Measurements from ENCODE around the gene SYT5.
"Not testable (repeated sequence)": the region's sequence is repeated elsewhere in the genome, so short reads cannot be mapped to it uniquely, and the experiment has no call there.

Gene SYT5

DNA sequence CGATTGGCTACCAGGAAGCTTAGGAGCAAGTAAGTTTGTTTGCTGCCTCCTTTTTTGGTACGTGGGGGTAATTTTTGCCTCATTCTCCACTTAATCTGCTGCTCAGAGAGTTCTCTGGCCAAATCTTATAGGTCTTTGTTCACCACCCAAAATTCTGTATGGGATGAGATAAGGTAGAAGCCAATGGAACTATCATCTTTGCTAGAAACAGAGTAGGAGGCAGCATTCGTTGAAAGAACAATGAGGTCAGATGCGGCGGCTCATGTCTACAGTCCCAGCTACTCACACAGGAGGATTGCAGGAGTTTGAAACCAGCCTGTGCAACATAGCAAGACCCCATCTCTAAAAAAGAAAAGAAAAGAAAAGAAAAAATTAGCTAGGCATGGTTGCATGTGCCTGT lies 8.6 kb downstream of the SYT5 start:
- no peak for DNase-seq (ENCODE audit: low spot score)

DNA sequence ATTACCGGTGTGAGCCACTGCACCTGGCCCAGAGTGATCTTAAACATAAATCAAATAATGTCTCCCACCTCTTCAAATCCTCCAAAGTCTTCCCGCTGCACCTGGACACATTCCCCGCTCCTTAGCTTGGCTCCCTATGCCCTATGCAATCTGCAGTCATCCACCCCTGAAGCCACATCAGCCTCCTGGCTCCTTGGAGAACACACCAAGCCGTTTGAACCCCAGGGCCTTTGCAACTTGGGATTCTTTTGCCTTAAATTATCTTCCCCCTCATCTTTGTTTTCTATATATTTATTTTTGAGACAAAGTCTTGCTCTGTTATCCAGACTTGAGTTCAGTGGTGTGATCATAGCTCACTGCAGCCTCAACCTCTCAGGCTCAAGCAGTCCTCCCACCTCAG lies 11.0 kb downstream of the SYT5 start:
- no peak for DNase-seq (ENCODE audit: low spot score)

DNA sequence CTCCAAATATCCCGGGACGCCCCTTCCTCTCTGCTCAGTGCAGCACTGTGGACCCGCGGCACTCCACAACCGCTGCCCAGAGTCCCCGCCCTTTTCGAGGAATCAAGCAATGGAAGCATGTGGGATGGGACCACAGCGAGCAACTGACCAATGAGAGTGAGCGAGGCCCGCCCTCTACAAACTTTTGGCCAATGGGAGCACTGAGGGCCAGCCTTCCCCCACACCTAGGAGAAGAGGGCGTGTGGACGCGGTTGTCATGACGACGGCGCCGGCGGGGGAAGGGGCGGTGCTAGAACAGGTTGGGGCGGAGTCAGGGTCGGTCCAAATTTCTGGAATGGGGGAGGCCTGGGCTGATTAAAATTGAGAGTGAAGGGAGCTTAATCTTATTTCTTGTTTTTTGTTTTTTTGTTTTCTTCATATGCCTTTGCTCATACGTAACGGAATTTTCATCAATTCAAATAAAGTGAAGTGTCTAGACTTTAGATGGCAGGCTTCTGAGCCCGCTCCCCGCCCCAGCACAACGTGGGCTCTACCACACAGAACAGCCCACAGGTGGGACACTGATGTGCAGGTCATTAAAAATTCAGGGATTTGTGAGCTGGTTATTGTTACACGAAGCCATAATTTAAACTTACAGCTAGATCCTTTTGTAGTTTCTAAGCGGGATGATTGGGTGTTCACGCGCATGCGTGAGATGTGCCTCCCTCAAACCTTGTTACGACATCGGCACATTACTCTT lies 13.4 kb downstream of the SYT5 start, which contains the start of gene DNAAF3:
Gene DNAAF3, minus strand, starts transcription at position 84 of the 739 bp plus-strand sequence. CDS start 200 bp downstream, outside the sequence.
- peak; percentile 95 for DNase-seq (ENCODE audit: low spot score)

DNA sequence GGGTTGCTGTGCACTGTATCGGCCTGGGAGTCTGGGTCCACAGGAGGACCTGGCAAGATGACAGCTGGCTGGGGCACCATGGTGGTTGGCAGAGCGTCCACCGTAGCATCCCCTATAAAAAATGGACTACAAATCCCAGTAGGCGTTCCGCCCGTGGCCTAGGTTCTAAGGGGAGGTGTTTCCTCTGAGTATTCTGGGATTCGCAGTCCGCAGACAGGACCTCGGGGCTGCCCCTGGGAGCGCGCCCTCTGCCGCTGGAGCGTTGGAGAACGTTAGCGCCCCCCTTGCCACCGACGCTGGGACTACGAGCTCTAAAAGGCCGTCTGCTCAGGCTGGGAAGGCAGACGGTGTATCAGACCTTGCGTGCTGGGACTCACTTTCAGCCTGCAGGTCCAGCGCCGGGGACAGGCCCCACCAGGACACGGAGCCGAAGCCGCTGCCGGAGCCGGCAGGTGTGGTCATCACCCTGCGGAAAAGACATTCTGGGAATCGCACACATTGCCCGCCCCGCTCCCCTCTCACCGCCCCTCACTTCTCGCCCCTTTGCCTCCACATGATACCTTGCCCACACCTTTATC lies 14.0 kb downstream of the SYT5 start:
- peak; percentile 55 for DNase-seq (ENCODE audit: low spot score)

DNA sequence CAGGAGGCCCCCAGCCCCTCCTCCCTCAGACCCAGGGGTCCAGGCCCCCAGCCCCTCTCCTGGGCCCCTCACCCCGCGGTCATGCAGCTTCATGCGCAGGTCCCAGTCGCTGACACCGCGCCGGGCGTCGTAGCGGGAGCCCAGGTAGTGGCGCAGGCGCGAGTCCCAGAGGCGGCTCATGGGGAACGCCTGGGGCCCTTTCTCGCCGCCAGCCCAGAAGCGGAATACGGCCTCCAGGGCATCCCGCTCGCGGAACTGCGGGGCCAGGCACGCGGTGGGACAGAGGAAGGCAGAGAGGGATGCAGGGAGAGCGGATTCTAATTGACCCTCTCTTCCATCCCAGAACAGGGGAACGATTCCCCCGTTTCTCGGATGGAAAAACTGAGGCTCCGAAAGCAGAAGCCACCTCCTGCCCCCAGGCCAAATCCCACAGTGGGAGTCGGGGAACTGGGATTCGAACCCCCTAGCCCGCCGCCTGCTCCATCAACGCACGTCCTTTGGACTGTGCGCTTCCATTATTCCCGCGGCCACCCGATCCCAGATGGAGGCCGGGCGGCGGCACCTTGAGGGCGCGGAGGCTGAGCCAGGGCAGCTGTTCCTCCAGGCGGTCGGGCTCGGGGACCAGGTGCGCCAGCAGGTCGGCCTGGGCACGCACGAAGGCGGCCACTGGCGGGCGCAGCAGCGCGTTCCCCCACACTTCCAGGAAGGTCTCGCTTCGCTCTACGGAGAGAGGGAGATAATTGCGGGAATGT lies 18.3 kb downstream of the SYT5 start:
- DNase-seq (ENCODE audit: low spot score): no peak

DNA sequence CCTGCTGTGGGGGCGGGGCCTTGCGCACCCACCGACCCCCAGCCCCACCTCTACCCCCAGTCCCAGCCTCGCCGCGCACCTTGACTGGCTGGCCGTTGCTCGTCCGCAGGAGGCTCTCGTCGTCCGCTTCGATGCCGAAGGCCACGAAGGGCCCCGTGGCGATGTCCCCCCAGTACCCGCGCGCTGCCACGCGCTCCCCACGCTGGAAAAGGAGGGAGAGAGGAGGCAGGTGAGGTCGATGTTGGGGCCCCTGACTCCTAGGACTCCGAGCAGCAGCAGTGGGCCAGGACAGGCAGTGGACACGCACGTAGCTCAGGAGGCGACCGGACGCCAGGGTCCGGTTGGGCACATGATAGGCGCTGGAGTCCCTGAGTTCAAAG lies 19.1 kb downstream of the SYT5 start:
- no peak for DNase-seq (ENCODE audit: low spot score)

DNA sequence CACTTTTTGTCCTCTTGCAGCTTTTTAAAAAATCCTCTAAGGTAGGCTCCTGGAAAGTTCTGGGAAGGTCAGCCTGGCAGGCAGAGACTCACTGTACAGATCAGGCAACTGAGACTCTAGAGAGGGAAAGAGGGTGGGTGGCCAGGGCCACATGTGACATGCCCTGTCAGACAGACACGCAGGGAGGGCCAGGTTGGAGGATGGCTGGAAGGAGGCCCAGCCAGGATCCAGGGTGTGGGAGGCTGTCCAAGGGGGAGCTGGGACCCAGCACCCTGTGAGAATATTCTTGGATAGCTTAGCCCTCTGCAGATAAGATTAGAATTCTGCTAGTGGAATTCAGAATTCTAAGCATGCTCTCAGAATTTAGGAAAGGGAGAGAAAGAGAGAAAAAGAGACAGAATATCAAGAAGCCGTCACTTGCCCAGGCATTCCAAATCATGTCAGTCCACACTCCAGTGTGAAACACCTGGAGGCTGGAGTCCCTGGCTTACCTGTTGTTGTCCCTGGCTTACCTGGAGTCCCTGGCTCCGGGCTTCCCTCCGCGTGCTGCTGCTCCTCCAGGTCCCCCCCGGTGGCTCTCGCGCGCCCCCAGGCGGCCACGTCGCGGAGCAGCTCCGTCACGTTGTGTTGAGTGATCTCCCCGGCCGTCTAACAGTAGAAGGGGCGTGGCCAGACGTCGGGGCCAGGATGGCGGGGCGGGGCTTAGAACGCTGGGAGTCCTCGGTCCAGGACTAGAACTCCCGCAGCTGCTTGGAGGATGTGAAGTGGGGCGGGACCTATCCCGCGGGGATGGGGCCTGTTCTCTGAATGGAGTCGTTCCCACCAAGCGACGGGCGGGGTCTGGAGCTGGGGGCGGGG lies 19.7 kb downstream of the SYT5 start:
- DNase-seq (ENCODE audit: low spot score): peak; percentile 51

DNA sequence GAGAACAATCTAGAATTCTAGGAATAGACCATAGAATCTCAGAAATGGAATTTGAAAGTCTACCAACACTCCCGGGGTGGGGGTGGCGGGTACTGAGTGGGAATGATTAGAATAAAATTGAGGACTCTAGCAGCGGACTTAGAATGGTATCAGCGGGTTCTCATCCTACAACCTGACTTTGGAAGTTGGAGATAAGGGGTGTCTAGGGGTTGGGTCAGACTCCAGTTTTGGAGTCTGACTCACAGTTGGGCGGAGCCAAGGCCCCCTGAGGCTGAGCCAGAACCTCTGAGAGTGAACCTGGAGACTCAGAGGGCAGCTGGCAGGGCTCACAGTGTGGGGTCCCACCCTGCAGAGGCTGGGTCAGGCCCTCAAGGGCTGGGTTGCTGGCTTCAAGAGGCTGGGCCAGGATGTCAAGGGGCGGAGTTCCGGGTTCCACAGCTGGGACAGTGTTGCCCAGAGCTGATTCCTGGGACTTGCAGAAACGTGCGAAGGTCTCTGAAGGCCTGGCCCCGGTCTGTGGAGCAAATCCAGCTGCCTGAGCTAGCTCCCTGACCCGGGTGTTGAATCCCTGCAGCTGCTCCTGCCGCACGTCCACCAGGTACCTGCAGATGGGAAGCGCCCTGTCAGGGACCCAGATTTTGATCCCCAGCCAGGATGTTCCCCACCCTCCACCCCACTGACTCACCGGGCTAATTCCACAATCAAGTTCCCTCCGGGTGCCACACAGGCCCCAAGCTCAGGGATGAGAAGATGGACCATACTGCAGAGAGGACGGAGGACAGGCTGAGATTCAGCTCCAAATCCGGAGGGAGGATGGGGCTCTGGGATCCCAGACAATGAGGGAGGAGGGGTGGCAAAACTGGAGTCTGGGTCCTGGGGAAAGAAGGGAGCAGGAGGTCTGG lies 21.0 kb downstream of the SYT5 start:
- no peak for DNase-seq (ENCODE audit: low spot score)

DNA sequence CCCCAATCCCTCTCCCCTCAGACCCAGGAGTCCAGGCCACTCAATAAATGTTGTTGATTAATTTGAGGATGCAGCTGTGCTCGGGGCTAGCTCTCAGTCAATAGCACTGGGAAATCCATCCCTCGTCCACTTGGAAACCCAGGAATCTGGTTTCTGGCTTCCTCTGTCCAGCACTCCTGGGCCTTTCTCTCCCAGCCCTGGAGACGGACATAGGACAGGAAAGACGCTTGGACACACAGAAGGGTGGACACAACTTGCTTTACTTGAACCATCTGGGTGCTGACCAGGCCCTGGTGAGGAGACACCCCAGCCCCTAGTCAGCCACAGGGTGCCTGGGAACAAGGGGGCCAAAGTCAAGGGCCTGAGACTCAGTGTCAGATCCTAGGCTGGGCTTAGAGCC lies 21.7 kb downstream of the SYT5 start:
- no peak for DNase-seq (ENCODE audit: low spot score)

DNA sequence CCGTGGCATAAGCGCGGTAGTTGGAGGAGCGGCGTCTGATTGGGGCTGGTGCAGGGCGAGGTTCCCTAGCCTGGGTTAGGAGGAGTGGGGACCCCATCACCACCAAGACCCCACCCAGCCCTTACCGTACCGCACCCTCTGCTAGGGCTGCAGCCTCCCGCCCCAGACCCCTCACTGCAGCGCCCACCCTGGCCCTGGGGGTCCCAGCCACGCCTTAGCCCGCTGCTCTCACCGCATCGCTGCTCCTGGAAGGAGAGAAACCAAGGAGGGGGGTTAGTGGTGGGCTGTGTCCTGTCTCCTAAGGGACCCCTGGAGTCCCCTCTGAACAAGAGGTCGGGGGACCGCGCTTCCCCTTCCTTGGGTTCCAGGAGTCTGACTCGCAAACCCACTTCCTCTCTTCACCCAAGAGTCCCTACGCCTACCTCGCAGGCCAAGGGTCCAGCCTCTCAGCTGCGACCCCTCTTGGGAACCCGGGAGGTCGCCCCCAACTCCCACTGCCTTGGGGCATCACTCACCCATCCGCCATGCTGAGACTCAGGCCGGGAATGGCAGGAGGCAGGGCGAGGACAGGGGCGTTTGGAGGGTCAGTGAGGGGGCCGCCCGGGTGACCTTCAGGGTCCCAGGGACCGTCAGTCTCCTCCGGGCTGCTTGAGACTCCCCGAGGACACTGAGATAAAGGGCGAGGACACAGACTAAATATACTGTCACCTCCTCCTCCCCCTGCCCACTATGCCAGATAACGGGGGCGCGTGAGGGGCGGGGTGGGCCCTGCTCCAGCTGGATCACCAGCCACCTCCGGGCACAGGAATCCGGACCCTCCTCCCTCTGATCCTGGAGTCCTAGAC lies 22.8 kb downstream of the SYT5 start, which contains the start of gene TNNI3:
Gene TNNI3, minus strand, starts transcription at position 669 of the 845 bp plus-strand sequence. Its CDS starts 143 bp downstream, at position 526.
- DNase-seq (ENCODE audit: low spot score): no peak

DNA sequence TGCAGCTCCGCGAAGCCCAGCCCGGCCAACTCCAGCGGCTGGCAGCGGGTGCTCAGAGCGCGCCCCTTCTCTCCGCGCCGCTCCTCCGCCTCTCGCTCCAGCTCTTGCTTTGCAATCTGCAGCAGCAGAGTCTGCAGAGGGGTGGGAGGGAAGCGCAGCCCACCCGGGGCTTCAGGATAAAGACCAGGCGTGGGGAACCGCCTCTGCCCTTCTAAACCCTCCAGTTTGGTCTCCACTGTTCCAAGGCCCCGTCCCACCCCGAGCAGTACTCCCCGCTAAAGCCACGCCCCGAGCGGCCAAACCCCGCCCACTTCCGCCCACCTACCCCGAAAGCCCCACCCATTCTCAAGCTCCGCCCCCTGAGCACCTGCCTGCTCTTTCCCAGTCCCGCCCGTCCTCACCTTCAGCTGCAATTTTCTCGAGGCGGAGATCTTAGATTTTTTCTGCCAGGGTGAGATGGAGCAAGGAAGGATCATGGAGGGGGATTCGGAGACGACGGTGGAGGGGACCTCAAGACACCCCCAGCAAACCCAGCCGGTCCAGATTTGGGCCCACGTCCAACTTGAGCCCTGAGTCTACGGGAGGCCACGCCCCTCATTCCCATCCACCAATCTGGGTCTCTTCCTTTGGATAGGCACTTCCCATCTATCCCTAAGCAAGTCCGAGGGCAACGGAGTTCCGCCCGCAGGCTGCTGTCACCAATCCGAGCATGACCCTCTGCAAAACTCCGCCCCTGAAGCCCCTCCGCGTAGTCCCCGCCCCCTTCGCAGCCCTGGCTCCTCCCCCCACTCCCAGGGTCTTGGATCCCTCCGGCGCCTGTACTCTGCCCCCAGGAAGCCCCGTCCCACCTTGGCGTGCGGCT lies 23.7 kb downstream of the SYT5 start:
- no peak for DNase-seq (ENCODE audit: low spot score)

DNA sequence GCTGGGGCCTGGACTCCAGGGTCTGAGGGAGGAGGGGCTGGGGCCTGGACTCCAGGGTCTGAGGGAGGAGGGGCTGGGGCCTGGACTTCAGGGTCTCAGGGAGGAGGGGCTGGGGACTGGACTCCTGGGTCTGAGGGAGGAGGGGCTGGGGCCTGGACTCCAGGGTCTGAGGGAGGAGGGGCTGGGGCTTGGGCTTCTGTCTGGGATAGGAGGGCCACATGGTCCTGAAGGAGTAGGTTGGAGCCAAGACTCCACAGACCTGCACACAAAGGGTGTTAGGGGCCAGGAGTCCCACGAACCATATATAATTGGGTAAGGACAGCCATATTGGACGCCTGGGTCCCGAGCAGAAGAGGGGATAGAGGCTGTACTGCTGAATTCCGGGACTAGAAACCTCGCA lies 24.3 kb downstream of the SYT5 start:
- not testable (repeated sequence) for DNase-seq (ENCODE audit: low spot score)

DNA sequence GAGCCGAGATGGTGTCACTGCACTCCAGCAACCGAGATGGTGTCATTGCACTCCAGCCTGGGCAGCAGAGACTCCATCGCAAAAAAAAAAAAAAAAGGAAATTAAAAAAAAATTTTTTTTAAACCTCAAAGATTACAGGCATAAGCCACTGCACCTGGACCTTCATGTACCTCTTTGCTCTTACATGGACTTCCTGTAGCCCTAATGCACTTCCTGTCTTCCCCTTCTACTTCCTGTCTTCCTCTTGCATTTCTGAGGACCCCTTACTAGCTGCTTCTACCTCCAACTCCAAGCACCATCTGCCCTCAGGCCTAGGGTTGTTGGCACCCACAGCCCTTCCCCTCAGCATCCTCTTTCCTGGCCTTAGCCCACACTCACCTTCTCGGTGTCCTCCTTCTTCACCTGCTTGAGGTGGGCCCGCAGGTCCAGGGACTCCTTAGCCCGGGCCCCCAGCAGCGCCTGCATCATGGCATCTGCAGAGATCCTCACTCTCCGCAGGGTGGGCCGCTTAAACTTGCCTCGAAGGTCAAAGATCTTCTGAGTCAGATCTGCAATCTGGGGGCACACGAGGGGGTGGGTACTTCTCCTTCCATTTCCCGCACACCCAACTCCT lies 26.3 kb downstream of the SYT5 start:
- no peak for DNase-seq (ENCODE audit: low spot score)

DNA sequence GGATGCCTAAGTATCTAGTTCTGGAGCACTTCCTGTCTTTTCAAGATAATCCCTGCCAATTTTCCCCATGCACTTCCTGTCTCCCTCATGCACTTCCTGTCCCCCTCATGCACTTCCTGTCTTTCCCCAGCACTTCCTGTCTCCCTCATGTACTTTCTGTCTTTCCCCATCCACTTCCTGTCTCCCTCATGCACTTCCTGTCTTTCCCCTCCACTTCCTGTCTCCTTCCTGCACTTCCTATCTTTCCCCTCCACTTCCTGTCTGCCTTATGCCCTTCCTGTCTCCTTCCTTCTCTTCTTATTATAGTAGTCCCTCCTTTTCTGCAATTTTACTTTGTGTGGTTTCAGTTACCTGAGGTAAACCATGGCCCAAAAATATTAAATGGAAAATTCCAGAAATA lies 28.1 kb downstream of the SYT5 start:
- DNase-seq (ENCODE audit: low spot score): no peak

DNA sequence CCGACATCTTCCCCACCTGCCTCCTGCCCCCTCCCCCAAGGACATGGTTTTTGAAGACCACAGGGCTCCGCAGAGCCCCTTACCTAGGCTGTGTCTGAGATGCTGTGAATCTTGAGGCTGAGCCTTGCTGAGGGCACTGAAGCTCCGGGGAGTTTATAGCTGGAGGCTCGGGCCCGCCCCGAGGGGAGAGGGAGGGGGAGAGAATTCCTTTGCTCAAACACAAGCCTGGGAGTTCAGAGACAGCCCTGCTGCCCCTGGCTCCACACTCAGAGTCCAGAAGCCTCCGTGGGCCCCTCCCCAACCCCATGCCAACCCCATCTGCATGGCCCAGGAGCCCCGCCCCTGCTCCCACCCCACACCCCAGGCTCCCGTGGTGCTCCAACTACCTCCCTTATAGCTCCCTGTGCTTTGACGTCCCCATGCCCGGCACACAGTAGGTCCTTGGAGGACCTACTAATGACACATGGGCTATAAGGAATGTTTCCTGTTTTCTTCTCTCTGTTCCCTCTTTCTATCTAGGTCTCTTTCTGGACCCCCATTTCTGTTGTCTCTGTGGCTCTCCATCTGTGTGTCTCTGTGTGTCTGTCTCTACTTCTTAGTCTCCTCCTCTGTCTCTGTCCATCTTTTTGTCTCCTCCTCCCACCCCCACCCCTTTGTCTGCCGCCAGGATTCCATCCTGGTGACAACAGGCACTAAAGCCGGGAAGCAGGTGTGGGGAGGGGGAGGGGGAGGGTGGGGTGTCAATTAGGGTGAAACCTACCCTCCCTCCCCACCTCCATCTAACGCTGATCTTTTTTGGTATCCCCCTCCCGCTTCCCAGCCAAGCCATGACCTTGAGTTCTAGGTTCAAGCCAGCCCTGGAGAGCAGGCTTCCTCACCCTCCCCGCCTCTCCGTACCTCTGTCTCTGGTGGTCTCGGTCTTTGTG lies 30.7 kb downstream of the SYT5 start, which contains the start of gene TNNT1:
Gene TNNT1, minus strand, starts transcription at position 129 of the 926 bp plus-strand sequence. CDS start 2,049 bp downstream, outside the sequence.
- no peak for DNase-seq (ENCODE audit: low spot score)

DNA sequence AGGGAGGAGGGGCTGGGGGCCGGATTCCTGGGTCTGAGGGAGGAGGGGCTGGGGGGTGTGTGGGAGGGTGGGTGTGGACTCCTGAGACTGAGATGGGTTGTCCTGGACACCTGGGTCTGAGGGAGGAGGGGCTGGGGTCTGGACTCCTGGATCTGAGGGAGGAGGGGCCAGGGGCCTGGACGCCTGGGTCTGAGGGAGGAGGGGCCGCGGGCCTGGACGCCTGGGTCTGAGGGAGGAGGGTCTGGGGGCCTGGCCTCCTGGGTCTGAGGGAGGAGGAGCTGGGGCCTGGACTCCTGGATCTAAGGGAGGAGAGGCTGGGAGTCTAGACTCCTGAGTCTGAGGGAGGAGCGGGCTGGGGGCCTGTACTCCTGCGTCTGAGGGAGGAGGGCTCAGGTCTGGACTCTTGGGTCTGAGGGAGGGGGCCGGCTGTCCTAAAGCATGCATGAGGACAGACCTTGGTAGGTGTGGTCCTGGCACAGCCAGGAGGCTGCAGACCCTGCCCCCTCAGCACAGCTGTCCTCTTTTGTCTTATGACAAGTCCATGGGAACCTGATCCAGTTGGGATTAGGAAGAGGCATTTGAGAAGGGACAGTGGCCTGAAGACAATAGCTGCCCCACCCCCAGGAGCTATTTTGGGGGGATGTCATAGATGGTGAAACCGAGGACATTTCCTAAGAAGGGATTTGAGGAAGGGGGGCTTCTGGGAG lies 32.4 kb downstream of the SYT5 start:
- DNase-seq (ENCODE audit: low spot score): no peak

Measured in putamen (tissue), 1 donor.